CD4-positive, alpha-beta T cell treated with Interferon alpha-2 for 1 hour (primary cell): ENCODE data around the gene NCKAP5.

Source experiments
- DNase-seq, 2 donors: peaks; one replicate each; pipeline ENCODE4 v3.0.0-alpha.2; 2020 to 2022

Gene NCKAP5

GRCh38 chr2:133417415-133417814, 150.8 kb downstream of the NCKAP5 start:
- no peak for DNase-seq

GRCh38 chr2:133416736-133417135, 151.5 kb downstream of the NCKAP5 start:
- no peak for DNase-seq

GRCh38 chr2:133416146-133416545, 152.1 kb downstream of the NCKAP5 start:
- no peak for DNase-seq

- no peak for DNase-seq
Observed at GRCh38 chr2:133415210-133415876, 152.9 kb downstream of the NCKAP5 start.

- no peak for DNase-seq
Observed at GRCh38 chr2:133414486-133415209, 153.6 kb downstream of the NCKAP5 start.

- DNase-seq: no peak
Observed at GRCh38 chr2:133413863-133414262, 154.4 kb downstream of the NCKAP5 start.

- DNase-seq: no peak
Observed at GRCh38 chr2:133412694-133413093, 155.6 kb downstream of the NCKAP5 start.

GRCh38 chr2:133411857-133412256, 156.4 kb downstream of the NCKAP5 start:
- no peak for DNase-seq

GRCh38 chr2:133411101-133411500, 157.2 kb downstream of the NCKAP5 start:
- DNase-seq: no peak

- no peak for DNase-seq
Observed at GRCh38 chr2:133409581-133410285, 158.5 kb downstream of the NCKAP5 start.

GRCh38 chr2:133408671-133409070, 159.6 kb downstream of the NCKAP5 start:
- no peak for DNase-seq

GRCh38 chr2:133407341-133407740, 160.9 kb downstream of the NCKAP5 start:
- DNase-seq: no peak

- DNase-seq: no peak
Observed at GRCh38 chr2:133405252-133405651, 163.0 kb downstream of the NCKAP5 start.

GRCh38 chr2:133400411-133400810, 167.9 kb downstream of the NCKAP5 start:
- DNase-seq: no peak

- no peak for DNase-seq
Observed at GRCh38 chr2:133393895-133394294, 174.4 kb downstream of the NCKAP5 start.

- no peak for DNase-seq
Observed at GRCh38 chr2:133390156-133390555, 178.1 kb downstream of the NCKAP5 start.

GRCh38 chr2:133389569-133389968, 178.7 kb downstream of the NCKAP5 start:
- DNase-seq: no peak

- DNase-seq: no peak
Observed at GRCh38 chr2:133382566-133382965, 185.7 kb downstream of the NCKAP5 start.

- no peak for DNase-seq
Observed at GRCh38 chr2:133380991-133381390, 187.3 kb downstream of the NCKAP5 start.

GRCh38 chr2:133378928-133379549, 189.2 kb downstream of the NCKAP5 start:
- no peak for DNase-seq

- no peak for DNase-seq
Observed at GRCh38 chr2:133378386-133378785, 189.9 kb downstream of the NCKAP5 start.

GRCh38 chr2:133377599-133377998, 190.7 kb downstream of the NCKAP5 start:
- no peak for DNase-seq

GRCh38 chr2:133377021-133377481, 191.2 kb downstream of the NCKAP5 start:
- DNase-seq: no peak
